GM21528 (cell line): ENCODE data around the gene IGF2.

Source experiments
- ATAC-seq: cut with Tn5 transposase; IDR thresholded peaks from one replicate; pipeline ENCODE4 v1.9.1; 2021; ENCODE audit warnings: mild to moderate bottlenecking, moderate library complexity; ENCODE audit not compliant: unreplicated experiment, low FRiP score

IGF2 gene

GRCh38 chr11:2154889-2155288 is 15.7 kb upstream of the IGF2 start:
- ATAC-seq = no peak

GRCh38 chr11:2154195-2154585 is 15.0 kb upstream of the IGF2 start:
- ATAC-seq = no peak

- no peak for ATAC-seq
These were observed 14.5 kb upstream of the IGF2 start for GRCh38 chr11:2153581-2154194.

GRCh38 chr11:2151500-2152257 is 12.5 kb upstream of the IGF2 start:
- ATAC-seq = no peak

- ATAC-seq = no peak
These were observed 11.0 kb upstream of the IGF2 start for GRCh38 chr11:2149864-2150847.

- ATAC-seq = no peak
These were observed 10.3 kb upstream of the IGF2 start for GRCh38 chr11:2149460-2149859.

GRCh38 chr11:2148595-2148994 is 9.4 kb upstream of the IGF2 start:
- no peak for ATAC-seq

GRCh38 chr11:2147391-2147790 is 8.2 kb upstream of the IGF2 start:
- no peak for ATAC-seq

GRCh38 chr11:2146051-2146450 is 6.9 kb upstream of the IGF2 start:
- no peak for ATAC-seq

GRCh38 chr11:2144544-2145248 is 5.5 kb upstream of the IGF2 start:
- ATAC-seq = no peak

- ATAC-seq = no peak
These were observed 4.8 kb upstream of the IGF2 start for GRCh38 chr11:2143799-2144543.

GRCh38 chr11:2143477-2143798 is 4.2 kb upstream of the IGF2 start:
- ATAC-seq = no peak

- no peak for ATAC-seq
These were observed 3.6 kb upstream of the IGF2 start for GRCh38 chr11:2142762-2143202.

GRCh38 chr11:2142300-2142759 is 3.1 kb upstream of the IGF2 start:
- ATAC-seq = no peak

- ATAC-seq = no peak
These were observed 1.5 kb upstream of the IGF2 start for GRCh38 chr11:2140411-2141400.

- ATAC-seq = no peak
These were observed 590 bp upstream of the IGF2 start for GRCh38 chr11:2139621-2140337.

GRCh38 chr11:2138431-2139122 is 612 bp downstream of the IGF2 start:
- ATAC-seq = no peak
